Fibroblast of upper back skin (primary cell): Measurements from ENCODE around the gene ZHX3.
A peak's percentile ranks its signal among the peaks of the same experiment; 100 is the strongest.

Experiments used
- DNase-seq: peaks from one replicate; pipeline ENCODE4 v3.0.0-alpha.2; 2013

ZHX3 gene

DNA sequence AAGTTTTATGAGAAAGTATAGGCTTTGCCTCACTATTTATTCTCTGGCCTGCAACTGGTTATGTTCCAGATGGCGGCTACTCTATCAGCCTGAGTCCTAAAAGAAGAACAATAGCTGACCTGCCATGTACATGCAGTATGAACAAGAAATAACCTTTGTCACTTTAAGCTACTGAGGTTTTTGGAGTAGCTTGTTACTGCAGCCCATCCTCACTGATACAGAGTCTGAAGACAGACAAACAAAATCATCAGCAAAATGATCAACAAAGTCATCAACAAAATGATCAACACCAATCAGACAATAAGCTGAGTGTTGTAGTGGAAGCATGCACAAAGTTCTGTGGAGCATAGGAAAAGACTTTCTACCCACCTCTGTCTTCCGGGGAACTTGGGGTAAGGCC is 97.7 kb downstream of the ZHX3 start:
- DNase-seq = no peak

DNA sequence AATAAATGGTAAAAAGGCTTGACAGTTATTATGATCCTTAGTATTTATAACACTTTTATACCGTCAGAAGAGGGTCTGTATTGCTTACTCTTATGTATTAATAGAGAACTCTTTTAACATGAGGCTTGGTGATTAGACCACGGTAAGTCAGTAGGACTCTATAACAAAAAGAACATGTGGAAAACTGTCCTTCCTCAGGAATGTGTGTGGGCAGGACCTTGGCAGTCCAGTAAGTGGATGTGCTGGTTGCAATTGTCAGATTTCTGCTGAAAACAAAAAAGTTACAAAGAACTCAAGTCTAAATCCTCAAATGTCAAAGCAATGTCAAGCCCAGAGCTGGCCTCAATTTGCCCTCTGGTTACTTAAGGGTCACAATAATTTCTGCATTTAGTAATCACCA is 99.1 kb downstream of the ZHX3 start:
- peak; percentile 30 for DNase-seq

DNA sequence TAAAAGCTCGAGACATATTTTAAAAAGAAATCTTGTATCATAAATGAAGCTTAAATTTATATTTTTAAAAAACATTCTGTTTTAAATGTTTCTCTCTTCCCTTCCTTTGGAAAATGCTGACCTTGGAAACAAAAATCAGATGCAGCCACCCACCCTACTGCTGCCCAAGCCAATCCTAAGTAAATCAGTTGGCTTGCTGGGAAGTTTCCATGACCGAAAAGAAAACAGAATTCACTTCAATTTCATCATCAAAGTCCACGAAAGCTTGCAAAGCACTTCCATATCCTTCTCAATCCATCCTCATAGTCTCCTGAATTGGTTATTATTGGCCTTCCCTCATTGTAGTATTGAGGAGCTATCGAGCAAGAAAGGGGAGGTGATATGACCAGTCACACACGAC is 100.1 kb downstream of the ZHX3 start:
- no peak for DNase-seq

DNA sequence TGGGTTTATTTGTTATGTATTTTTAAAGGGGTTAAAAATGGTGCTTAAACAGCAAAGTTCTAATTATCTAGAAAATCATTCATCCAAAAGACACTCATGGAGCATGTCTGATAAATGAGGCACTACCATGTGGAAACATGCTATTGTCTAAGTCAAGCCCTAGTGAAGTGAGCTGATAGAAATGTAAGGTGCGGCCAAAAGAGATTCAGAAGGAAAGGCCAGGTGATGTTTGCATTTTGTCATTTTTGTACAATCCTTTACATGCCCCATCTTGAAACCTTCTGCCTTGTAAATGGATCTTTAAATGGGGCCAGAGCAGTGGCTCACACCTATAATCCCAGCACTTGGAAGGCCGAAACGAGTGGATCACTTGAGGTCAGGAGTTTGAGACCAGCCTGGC is 102.9 kb downstream of the ZHX3 start:
- no peak for DNase-seq

DNA sequence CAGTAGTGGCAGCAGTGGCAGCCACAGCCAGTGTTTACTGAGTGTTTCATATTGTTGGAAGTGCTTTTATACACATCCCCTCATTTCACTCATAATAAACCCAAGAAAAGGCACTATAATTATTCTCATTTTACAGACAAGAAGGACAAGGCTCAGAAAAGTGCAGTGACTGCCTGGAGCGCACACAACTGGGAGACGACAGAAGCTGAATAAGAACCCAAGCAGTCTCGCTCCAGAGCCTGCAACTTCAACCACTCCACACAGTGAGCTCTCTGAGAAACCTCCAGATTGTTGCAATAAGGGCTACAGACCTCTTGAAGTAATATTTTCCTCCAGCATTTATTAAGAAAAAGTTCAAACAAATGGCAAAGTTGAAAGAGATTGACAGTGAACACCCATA is 103.3 kb downstream of the ZHX3 start:
- no peak for DNase-seq

DNA sequence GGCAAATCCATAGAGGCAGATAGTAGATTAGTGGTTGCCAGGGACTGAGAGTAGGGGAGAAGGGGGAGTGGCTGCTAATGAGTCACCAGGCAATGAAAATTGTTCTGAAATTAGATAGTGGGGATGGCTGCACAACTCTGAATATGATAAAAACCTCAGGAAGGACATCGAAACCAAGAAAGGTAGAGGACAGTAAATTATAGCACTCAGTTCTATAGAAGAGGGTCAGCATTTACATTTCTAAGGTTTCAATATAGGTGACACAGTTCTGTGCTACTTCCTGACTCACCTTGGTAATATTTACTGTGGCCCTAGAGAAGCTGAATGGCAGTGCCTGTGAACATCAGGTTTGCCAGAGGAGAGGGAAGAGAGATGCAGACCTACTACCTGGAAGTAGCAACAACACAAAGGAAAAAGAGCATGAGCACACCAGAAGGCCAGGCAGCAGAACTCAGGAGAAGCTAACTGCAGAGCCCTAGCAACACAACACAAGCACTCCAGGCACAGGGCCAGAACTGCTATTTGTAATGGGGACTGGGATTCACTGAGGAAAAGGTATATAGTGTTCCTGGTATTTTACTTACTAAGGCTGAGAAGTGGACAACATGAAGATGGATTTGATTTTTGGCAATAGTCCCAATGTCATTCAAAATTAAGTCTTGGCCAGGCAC is 104.2 kb downstream of the ZHX3 start:
- peak; percentile 27 for DNase-seq

DNA sequence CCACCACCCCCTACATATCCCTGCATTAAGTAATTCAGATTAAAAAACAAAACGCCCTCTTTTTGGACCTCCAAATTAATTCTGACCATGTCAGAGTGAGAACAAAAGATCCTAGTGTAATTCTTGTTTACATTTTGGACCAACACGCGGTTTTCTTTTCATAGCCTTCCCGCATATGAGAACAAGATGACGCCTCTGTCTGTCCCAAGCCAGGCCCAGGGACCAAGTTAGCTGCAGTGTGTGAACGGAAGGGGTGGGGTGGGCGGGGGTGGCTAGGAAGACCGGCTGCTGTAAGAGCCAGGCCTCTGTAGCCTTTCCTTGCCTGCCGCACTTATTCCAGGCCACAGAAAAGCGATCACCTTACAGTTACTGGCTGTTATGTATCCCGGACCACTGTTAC is 112.2 kb downstream of the ZHX3 start:
- DNase-seq = no peak

DNA sequence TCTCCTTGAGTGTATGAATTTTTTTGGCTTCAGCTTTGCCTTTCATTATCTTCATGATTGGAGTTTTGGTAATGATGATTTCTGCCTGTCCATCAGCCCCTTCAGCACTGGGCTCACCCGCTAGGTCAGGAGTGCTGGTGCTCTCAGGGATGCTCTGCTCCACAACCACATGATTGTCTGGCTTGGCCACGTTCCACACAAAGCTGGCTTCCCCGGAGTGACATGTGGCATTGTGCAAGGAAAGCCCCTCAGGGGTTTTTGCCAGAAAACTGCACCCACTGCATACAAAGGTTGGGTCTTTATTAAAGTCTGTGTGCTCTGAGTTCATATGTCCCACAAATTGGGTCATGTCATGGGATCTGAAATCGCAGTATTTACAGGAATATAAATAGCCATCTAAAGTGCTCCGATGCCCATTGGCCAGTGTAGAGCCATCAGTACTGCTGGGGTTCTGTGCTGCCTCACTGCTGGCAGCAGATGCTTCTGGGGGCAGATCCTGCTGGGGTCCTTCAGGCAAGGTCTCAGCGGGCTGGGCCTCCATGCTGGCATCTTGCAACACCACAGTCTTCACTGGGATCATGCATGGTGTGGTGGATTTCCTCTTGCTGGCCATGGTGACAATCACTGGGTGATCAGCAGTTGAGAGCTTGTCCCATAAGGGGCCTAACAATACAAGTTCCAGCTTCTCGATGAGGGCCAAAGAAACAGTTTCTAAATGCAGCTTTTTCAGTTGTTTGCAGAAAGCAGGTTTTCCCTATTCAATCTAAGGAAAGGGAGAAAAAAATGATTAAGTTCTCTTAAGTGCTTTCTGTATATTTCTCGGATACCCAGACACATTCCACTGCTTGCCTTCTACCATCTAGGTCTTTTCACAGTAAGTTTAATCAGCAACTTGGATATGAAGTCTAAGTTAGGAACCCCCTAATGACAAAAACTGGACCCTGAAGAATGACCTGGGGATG is 112.9 kb downstream of the ZHX3 start:
- DNase-seq = no peak

DNA sequence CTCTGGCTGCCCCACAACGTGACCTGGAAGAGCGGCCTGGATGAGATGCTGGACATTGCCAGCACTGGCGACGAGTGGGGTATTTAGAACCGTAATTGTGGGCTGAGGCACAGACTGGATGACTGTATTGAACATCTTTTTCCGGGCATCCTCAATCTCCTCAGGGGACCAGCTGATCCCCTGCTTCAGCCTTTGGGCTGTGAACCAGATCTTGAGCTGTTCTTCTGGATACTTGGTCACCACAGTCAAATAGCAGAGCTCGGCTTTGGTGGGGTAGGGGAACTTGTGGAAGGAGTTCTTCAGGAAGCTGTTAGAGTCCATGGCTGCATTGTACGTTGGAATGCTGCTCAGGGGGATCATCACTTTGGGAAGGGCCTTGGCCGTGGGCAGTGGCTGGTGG is 113.9 kb downstream of the ZHX3 start:
- DNase-seq = no peak

DNA sequence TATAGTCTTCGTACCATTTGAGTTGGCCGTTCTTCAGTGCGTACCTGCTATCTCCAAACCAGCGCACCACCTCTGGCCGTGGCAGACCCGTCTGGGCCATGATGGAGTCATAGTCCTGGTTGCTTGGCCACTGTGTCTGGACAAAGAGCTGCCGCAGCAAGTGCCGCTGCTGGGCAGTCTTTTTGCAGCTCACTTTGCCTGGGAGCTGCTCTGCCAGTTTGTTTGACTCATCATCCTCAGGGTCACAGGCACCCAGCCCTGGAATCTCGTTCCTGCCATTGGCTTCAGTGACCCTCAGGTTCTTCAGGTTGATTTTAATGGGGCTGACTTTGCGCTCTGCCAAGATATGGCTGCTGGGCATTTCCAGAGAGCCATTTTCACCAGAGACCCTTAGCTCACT is 115.1 kb downstream of the ZHX3 start:
- DNase-seq = no peak

DNA sequence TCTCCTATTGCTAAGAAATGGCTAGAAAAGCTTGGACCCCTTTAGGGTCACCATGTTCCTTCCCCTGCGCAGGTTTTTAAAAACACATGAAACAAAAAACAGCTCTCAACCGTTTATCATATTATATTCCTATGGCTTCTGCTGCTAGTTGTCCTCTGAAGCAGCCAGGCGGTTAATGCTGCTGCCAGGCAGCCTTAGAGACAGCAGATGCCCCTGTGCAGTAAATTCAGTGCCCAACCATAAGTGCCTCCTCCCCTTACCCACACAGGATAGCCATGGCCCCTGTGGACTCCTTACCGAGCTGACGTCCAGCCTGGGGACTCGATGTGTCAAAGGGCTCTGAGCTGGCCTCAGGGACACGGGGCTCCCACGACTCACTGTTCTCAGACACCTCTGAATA is 115.8 kb downstream of the ZHX3 start:
- DNase-seq = no peak

DNA sequence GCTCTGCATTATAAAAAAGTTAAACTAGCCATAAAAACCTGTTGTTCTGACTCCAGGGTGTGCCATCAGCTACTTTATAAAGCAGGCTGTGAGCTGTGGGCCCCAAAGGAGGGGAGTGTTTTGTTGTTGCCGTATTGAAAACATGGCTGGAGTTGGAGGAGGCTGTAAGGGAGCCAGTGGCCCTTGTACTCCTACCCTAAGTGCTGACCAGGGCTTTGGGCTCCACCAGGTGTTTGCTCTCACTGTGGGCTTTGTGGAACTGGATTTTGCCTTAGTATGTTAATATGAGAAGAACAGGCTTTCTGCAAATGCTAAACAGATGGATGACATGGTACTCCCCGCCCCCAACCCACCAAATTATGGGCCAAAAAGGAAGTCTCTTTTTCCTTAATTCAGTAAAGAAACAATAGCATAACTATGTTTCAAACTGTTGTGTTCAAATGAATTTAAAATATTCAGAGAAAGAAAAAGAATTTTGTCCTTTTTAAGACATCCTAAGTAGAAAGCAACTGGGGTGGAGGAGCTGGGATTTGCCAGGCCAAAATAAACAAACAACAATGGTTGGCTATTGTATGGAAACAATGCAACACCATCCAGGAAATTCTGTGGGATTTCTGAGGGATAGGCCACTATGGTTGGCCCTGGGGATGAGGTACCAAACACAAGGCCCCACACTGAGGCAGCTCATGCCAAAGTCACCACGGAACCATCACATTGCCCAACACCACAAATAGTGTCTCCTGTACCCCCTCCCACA is 116.9 kb downstream of the ZHX3 start:
- DNase-seq = no peak

DNA sequence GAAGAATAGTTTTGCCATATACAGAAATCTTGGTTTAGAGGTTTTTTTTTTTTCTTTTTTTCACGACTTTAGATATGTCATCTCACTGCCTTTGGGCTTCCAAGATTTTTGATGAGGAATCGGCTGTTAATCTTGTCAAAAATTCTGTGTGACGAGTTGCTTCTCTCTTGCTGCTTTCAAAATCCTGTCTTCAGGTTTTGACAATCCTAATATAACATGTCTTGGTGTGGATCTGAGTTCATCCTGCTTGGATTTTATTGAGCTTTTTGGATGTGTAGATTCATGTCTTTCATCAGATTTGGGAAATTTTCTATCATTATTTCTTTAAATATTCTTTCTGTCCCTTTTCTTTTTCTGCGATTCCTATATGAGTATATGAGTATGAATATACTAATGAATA is 119.1 kb downstream of the ZHX3 start:
- no peak for DNase-seq

DNA sequence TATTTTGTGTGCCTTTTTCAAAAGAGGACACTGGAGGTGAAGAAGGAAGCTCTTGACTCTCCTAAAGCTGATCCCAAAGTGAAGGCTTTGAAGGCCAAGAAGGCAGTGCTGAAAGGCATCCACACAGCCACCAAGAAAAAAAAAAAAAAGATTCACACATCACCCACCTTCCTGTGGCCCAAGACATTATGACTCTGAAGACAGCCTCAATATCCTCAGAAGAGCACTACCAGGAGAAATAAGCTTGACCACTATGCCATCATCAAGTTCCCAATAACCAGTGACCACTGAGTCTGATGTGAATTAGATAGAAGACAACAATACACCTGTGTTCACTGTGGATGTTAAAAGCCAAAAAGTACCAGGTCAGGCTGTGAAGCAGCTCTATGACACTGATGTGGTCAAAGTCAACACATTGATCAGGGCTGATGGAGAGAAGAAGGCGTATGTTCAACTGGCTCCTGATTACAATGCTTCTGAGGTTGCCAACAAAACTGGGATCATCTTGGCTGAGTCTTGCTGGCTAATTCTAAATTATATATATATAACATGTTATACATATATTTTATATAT is 120.8 kb downstream of the ZHX3 start:
- DNase-seq = no peak

DNA sequence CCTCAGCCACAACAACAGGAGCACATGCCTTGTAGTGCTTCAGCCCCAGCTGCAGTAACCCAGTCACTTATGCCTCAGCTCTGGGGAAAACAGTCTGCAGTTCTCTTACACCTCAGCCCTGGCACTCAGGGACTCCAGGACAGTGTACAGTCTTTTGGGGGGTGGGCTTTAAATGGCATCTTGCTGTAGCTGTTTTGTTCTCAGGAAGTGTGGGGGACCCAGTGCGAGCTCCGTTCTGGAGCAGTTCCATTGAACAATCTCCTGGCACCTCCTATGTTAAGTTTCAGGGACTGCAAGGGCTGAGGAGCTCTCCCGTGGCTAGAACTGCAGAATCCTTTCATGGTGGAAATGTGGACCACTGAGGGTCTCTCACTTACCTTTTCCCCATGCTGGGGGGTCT is 125.0 kb downstream of the ZHX3 start:
- no peak for DNase-seq

DNA sequence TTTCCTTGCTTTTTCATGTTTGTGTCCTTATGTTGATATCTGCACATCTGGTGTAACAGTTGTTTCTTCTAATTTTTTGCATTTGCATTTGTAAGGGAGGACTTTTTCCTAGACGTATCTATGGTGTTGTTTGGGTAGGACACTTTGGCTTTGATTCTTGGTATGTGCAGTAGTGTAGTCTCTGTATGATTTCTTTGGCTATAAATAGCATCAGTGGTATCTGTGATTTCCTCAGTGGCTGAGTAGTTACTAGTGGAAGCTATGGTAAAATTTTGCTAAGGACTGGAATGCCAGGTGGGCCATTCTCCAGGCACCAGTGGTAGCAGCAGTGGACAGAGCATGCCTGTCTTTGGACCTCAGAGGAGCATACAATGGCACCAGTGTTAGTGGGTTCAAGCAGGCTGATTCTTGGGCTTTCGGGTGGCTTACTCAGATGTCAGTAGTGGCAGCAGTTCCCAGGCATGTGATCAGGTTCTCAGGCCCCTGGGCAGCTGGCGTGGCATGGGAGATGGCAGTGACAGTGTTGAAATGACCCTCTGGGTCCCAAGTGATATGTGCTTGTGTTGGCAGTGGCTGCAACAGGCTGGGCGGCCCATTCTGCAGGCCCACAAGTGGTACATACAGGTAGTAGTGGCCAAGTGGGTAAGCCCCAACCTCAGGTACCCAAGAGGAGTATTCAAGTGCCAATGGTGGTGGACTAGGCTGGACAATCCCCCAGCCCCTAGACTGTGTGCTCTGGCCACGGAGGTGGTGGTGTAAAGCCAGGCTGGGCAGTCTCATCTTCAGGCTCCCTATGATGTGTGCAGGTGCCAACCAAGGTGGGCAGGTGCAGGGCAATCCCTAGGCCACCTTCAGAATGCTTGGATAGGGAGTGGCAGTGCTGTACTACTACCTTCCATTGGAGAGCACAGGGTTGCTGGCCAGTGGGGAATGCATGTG is 125.7 kb downstream of the ZHX3 start:
- no peak for DNase-seq

DNA sequence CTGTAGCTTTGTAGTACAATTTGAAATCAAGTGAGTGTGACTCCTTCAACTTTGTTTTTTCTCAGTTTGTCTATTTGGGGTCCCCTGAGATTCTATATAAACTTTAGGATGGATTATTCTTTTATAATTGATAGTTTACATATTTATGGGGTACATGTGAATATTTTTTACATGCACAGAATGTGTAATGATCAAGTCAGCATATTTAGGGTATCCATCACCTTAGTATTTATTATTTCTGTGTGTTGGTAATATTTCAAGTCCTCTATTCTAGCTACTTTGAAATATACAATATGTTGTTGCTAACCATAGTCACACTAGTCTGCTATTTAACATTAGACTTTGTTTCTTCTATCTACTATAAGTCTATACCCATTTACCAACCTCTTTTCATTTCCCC is 129.9 kb downstream of the ZHX3 start:
- DNase-seq = no peak

DNA sequence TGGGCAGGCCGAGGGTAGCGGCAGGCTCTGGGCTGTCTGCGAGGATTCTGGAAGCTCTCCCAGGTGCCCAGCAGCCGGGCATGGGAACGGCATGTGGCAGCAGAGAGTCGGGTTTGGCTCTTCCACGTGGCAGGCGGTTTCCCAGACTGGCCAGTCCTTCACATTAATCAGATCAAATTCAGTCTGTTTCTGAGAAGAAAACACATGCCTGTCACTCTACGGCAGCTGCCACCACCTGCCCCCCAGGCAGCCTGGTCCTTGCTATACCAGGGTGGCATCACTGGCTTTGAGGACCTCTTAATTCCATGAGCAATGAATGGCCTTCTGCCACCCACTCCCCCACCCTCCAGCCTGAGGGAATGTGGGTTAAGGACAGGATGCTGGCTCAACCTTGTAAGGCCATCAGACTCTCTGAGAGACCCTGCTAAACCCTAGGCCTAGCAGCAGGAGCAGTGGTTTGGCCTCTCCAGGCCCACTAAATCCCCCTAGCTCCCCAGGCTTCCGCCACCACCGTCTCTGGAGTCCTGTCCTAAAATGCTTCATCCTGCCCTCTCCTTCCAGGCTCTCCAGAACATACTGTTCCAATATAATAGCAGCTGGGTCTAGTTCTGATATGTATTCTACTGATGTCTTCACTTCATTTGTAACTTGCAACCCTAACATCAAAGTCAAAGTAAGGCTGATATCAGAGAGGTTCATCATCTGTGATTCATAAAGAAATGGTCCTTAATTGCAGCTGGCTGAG is 132.3 kb downstream of the ZHX3 start:
- no peak for DNase-seq

DNA sequence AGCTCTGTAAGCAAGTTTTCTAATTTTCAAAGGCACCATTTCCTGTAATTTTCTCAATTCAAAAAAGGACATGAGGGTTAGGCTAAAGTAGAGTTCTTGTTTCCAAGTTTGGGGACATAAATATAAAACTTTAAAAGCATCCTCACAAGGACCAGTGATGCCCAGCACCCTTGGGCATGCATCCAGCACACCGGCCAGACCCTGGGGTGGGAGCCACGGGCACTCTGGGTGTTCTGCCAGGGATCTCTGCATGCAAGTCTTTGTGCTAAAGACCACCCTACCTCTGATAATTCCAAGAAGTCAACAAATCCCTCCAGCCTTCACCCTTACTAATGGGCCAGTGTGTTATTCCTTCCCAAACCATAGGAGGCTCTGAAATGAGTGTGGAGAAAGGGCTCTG is 133.7 kb downstream of the ZHX3 start:
- DNase-seq = no peak

DNA sequence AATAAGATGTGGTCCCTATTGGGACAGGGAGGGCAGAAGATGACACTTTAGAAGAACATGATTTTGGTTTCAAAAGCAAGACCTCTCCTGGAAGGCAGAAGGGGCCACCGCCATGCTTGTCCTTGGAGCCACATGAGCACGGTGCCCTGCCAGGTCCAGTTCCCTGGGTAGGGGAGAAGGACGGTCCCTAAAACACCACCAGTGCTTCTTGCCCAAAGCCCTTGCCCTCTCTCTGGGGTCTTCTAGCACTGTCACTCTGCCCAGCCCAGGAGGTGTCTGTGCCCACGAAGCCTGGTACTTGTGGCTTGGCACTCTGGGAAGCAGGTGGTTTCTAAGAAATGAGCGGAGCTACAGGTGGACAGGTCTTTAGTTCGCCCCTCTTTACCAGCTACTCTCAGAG is 134.1 kb downstream of the ZHX3 start:
- no peak for DNase-seq
